Astrocyte of the spinal cord (primary cell): ENCODE measurements around the gene CERKL.

ENCODE experiments used
- DNase-seq: peaks from one replicate; pipeline ENCODE4 v3.0.0; 2011; ENCODE audit warnings: low read depth, low spot score
- H3K4me3 ChIP-seq: 2 replicates; pipeline ENCODE4 v1.5.1; 2011; ENCODE audit warnings: low read depth, mild to moderate bottlenecking, low read length, moderate library complexity
- in situ Hi-C: cut with HindIII; loops from 2 replicates; pipeline ENCODE4 v1.10.0; 2017; ENCODE audit warnings: low sequenced_read_pairs
- TF ChIP-seq, protein P1 (sequence below): IDR thresholded peaks from 2 replicates; pipeline ENCODE4 v1.5.1; 2012; ENCODE audit warnings: low read depth, mild to moderate bottlenecking, low read length, inconsistent platforms

CERKL gene

DNA sequence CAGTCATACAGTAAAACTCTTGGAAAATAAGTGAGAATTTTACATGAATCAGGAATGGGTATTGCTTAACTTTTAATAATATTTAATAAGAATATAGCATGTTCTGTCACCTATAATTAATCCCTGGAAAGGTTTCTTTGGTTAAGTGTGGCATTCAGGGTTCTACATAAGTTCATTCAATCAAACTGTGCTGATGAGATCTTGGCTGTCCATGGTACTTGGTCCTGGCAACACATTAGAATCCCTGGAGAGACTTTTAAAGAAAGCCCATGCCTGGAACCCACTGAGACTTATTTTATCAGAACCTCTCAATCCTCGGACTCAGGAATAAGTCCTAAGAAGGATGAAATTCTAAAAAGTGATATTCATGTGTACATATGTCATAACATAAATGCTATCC is 60.3 kb downstream of the CERKL start:
- TF ChIP-seq, protein P1, sequence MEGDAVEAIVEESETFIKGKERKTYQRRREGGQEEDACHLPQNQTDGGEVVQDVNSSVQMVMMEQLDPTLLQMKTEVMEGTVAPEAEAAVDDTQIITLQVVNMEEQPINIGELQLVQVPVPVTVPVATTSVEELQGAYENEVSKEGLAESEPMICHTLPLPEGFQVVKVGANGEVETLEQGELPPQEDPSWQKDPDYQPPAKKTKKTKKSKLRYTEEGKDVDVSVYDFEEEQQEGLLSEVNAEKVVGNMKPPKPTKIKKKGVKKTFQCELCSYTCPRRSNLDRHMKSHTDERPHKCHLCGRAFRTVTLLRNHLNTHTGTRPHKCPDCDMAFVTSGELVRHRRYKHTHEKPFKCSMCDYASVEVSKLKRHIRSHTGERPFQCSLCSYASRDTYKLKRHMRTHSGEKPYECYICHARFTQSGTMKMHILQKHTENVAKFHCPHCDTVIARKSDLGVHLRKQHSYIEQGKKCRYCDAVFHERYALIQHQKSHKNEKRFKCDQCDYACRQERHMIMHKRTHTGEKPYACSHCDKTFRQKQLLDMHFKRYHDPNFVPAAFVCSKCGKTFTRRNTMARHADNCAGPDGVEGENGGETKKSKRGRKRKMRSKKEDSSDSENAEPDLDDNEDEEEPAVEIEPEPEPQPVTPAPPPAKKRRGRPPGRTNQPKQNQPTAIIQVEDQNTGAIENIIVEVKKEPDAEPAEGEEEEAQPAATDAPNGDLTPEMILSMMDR = no peak
- no peak overlapping the region for H3K4me3 ChIP-seq
- no peak for DNase-seq

DNA sequence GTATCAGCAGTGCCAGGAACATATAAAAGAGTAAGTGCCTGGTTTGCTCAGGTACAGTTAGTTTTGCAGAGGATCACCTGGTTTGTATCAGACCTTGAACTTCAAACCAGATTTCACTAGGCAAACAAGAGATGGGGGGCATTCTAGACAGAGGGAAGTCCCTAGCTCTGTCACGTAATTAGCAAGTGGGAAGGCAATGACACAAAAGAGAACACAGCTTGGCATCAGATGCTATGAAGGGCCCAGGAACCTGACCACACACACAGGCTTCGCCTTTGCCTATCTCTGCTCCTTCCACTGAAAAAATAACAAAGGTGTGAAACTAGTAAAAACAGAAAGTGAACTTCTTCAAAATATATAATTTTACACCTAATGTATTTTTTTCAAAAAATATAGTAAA is 62.6 kb downstream of the CERKL start:
- in situ Hi-C loops = no loop called here
- no peak overlapping the region for H3K4me3 ChIP-seq
- TF ChIP-seq, protein P1 = no peak
- no peak for DNase-seq

More for the DNA sequence above, 60.3 kb downstream of the CERKL start:
- in situ Hi-C loops = no loop called here

DNA sequence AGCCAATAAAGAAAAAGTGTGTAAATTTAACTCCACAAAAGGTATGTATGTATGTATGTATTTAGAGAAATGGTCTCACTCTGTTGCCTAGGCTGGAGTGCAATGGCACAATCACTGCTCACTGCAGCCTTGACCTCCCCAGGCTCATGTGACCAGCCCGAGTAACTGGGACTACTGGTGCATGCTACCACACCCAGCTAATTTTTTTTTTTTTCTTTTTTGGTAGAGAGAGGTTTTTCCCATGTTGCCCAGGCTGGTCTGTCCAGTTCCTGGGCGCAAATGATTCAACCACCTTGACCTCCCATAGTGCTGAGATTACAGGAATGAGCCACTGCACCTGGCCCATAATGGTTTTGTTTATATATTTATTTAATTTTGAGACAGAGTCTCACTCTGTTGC is 67.1 kb downstream of the CERKL start:
- TF ChIP-seq, protein P1 = no peak
- DNase-seq = no peak
- in situ Hi-C loops = no loop called here
- H3K4me3 ChIP-seq = no peak overlapping the region

DNA sequence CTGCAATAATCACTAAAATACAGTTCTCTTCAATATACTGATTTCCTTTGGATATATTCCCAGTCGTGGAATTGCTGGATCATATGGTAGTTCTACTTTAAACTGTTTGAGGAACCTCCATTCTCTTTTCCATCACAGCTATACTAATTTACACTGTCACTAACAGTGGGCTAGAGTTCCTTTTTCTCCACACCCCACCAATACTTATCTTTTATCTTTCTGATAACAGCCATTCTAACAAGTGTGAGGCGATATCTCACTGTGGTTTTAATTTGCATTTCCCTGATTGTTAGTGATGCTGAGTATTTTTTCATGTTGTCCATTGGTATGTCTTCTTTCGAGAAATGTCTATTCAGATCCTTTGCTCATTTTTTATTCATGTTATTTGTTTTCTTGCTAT is 68.4 kb downstream of the CERKL start:
- no peak for DNase-seq
- no peak overlapping the region for H3K4me3 ChIP-seq
- in situ Hi-C loops = no loop called here
- TF ChIP-seq, protein P1 = no peak

DNA sequence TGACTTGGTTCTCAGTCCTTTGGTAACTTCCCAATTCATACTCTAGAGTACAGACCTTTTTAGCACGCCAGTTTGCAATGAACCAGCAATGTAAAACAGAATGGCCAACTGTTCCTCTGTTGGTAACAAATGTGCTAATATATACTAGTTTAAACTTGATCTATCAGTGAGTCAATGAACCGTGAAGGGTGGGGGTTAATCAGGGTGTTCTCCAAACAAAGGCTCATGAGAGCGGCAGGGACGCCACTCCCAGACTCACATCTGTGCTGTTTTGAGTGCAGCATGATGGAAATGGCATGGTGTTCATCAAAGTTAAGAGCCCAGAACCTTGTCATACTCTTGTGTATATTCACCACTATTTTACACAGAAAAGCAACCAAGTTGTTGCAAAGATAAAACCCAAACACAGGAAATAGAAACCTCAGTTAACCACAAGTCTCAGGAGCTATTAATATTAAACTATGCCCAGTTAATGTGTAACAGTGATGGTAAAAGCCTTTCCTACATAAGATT is 70.3 kb downstream of the CERKL start:
- H3K4me3 ChIP-seq = no peak overlapping the region
- TF ChIP-seq, protein P1 = no peak
- in situ Hi-C loops = no loop called here
- peak; percentile 5 for DNase-seq

DNA sequence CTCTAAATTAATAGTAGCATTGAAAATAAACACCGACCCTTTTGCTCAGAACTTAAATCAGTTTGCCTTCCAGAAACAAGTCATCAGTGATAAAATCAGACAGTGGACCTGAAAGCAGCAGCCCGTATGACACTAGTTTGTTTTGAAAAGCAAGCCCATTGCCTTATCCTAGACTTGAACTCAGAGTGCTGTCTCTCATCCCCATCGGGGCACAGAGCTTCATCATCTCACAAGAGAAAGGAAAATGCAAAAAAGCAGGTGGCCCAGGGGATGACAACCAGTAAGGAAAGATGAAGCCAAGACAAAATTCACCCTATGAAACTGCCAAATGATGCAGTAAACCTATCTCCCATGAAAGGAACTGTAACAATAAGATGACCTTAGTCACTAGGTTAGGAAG is 71.2 kb downstream of the CERKL start:
- no peak overlapping the region for H3K4me3 ChIP-seq
- in situ Hi-C loops = no loop called here
- no peak for DNase-seq
- TF ChIP-seq, protein P1 = no peak

DNA sequence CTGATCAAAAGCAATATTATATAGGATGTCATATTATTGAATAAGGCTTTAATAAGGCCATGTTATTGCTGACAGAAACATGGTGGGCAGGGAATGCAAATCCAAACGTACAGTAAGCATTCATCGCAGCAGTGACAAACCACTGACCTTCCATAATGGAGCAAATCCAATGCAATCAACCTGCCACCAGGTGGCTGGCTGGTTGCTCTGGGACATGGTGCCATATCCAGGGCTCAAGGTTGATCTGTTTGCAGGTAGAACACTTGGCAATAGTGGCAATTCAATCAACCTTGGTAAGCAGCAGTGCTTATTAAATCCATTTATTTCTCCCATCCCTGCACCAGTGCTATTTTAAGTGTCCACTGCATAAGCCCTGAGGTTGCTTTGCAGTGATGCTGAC is 75.4 kb downstream of the CERKL start:
- in situ Hi-C loops = no loop called here
- TF ChIP-seq, protein P1 = peak; percentile 4
- no peak for DNase-seq
- H3K4me3 ChIP-seq = no peak overlapping the region
